ENCODE data around the gene GJA4. TPM values are rescaled to one million over a fixed set of nuclear protein-coding genes. Genes with fewer than 3 reads are reported as not detected.
"Not testable (repeated sequence)": the region's sequence is repeated elsewhere in the genome, so short reads cannot be mapped to it uniquely, and the experiment has no call there.

Gene GJA4
- total RNA-seq, 2 experiments from 2014 or later, result not detected

DNA sequence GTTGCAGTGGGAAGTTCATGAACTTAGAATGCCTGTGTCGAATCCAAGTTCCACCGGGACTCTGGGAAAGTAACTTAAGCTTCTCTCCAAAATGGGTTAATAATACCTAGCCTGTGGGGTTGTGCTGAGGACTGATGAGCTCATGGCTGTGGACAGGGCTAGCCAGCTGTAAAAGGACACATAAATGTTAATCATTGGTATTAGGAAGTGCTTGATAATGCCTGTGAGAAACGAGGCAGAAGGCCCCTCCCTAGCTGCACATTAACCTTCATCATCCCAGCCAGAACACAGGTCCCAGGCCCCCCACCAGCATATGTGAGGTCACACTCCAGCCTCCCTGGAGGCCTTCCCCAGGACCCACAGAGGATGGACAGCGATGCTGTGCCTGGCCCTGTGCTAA lies 34.0 kb upstream of the GJA4 start:
- DNase-seq (no peak), ATAC-seq (ENCODE audit: low read depth) (no peak)
- Mint-ChIP-seq H3K9me3 (no peaks in the 10 kb centered on the region), H3K36me3 (no peaks in the 10 kb centered on the region), H3K4me1 (no peaks in the 10 kb centered on the region), H3K27me3 (no peaks in the 10 kb centered on the region), H3K27ac (no peak overlapping the region), H3K4me3 (no peak overlapping the region)
- POLR2A ChIA-PET, result no interaction called here

DNA sequence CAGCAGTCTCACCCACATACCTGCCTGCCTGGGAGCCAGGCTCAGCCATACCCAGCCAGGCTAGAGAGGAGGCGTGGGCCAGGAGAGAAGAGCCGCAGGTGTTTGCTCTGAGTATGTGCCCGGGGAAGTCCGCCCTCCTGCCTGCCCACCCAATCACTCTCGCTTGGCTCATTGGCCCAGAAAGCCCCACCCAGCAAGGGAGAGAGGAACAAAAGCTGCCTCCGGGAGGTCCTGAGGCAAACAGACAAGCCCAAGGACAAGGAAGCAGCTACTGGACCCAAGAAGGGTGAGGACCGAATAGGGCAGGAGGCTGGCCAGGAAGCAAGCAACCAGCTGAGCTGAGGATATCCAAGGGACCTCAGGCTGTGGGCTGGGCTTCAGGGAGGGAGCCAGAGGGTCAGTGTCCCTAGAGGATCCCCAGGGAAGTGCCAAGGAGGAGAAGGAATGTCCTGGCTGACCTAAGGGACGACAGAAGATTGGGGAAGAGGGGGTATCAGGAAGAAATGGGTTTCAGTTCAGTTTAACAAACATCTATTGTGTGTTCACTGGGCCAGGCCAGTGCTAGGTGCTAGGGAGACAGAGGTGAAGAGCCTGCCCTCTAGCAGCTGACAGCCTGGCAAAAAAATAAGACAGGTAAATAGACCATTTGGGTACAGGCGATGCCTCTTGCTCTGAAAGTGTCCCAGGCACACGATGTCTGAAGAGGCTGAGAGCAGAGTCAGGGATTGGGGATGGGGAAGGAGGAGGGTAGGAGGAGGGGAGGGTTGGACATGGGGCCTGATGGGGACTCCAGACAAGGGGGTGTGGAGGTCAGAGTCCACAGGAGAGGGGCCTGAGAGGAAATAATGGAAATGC lies 33.1 kb upstream of the GJA4 start, which contains the start of gene GJB4:
Gene GJB4 (plus strand): TSS at position 238 of the 855 bp plus-strand sequence. CDS start 1,515 bp downstream, outside the sequence.
- H3K27ac Mint-ChIP-seq, result no peak within 1 kb of the TSS
- ATAC-seq (ENCODE audit: low read depth) (no peak), DNase-seq (no peak)
- POLR2A ChIA-PET, result no interaction called here
- H3K27me3 Mint-ChIP-seq, result no peaks in the 10 kb centered on the region
- no peak within 1 kb of the TSS for H3K4me3 Mint-ChIP-seq
- H3K9me3 Mint-ChIP-seq, result no peaks in the 10 kb centered on the region
- H3K36me3 Mint-ChIP-seq, result no peaks in the 10 kb centered on the region
- H3K4me1 Mint-ChIP-seq, result no peaks in the 10 kb centered on the region

DNA sequence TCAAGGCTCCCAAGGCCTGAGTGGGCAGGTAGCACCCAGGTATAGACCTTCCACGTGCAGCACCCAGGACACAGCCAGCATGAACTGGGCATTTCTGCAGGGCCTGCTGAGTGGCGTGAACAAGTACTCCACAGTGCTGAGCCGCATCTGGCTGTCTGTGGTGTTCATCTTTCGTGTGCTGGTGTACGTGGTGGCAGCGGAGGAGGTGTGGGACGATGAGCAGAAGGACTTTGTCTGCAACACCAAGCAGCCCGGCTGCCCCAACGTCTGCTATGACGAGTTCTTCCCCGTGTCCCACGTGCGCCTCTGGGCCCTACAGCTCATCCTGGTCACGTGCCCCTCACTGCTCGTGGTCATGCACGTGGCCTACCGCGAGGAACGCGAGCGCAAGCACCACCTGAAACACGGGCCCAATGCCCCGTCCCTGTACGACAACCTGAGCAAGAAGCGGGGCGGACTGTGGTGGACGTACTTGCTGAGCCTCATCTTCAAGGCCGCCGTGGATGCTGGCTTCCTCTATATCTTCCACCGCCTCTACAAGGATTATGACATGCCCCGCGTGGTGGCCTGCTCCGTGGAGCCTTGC lies 31.5 kb upstream of the GJA4 start:
- H3K4me3 Mint-ChIP-seq, result no peak overlapping the region
- no peaks in the 10 kb centered on the region for H3K4me1 Mint-ChIP-seq
- H3K36me3 Mint-ChIP-seq, result no peaks in the 10 kb centered on the region
- H3K9me3 Mint-ChIP-seq, result no peaks in the 10 kb centered on the region
- POLR2A ChIA-PET, result no interaction called here
- ATAC-seq (ENCODE audit: low read depth), result no peak
- no peak for DNase-seq
- no peaks in the 10 kb centered on the region for H3K27me3 Mint-ChIP-seq
- no peak overlapping the region for H3K27ac Mint-ChIP-seq

DNA sequence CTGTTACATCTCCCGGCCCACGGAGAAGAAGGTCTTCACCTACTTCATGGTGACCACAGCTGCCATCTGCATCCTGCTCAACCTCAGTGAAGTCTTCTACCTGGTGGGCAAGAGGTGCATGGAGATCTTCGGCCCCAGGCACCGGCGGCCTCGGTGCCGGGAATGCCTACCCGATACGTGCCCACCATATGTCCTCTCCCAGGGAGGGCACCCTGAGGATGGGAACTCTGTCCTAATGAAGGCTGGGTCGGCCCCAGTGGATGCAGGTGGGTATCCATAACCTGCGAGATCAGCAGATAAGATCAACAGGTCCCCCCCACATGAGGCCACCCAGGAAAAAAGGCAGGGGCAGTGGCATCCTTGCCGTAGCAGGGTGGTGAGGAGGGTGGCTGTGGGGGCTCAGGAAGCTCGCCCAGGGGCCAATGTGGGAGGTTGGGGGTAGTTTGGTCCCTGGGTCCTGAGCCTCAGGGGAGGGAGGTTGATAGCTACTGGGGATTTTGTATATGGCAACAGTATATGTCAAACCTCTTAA lies 31.0 kb upstream of the GJA4 start:
- DNase-seq (no peak), ATAC-seq (ENCODE audit: low read depth) (no peak)
- H3K36me3 Mint-ChIP-seq, result no peaks in the 10 kb centered on the region
- H3K9me3 Mint-ChIP-seq, result no peaks in the 10 kb centered on the region
- POLR2A ChIA-PET, result no interaction called here
- H3K27me3 Mint-ChIP-seq, result no peaks in the 10 kb centered on the region
- no peaks in the 10 kb centered on the region for H3K4me1 Mint-ChIP-seq
- H3K4me3 Mint-ChIP-seq, result no peak overlapping the region
- no peak overlapping the region for H3K27ac Mint-ChIP-seq

DNA sequence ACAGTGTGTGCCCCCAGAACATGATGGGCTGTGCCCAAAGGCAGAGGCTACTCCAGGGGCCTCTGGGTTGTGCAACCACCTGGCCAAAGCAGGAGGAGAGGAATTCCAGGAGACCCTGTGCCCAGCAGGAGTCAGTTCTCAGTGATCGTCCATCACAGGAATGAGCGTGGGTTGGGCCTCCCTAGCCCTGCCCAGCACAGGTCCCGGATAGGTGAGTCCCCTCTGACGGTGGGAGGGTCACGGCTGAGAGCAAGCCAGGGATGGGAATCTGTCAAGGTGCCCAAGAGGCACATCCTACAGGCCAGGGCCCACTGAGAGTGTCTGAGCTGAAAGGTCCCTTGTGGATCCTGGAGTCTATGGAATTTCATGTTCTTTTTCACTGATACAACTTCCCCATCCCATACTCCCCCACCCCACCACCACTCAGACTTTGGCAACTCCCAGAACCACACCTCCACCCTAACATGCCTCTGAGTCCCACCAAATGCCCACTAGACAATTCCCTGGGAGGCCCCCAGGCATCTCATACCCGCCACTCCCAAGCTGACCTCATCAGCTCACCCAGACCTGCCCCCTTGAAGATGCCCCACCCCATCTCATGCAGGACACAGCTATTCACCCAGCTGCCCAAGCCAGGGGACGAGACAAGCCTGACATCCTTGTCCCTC lies 30.2 kb upstream of the GJA4 start:
- Mint-ChIP-seq H3K4me3 (no peak overlapping the region), H3K4me1 (no peaks in the 10 kb centered on the region), H3K36me3 (no peaks in the 10 kb centered on the region), H3K27me3 (no peaks in the 10 kb centered on the region), H3K27ac (no peak overlapping the region), H3K9me3 (no peaks in the 10 kb centered on the region)
- no peak for ATAC-seq (ENCODE audit: low read depth)
- POLR2A ChIA-PET, result no interaction called here
- DNase-seq, result no peak

DNA sequence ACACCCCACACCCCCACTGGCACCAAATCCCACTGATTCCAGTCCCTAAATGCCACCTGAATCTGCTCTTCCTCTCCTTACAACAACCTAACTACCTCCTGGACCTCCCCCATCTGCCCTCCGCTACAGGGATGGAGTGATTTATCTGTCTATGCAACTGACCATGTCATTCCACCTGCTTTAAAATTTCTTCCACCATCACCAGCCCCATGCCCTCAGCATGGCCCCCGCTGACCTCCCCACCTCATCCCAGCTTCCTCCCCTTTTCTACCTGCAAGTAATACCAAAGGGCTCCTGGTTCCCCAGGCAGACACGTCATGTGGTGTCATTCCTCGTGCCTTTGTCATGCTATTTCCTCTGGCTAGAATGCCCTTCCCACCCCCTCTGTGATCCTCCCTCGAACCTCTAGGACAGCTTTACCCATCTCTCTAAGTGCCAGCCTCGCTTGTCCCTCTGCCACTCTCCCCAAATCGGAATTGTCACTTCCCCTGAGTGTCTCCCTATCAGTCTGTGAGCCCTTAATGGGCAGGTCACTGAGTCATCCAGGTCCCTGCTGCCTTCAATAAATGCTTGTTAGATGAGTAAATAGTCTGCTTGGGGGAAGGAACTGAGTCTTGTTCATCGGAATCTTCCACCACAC lies 29.5 kb upstream of the GJA4 start:
- Mint-ChIP-seq H3K27ac (no peak overlapping the region), H3K4me1 (no peaks in the 10 kb centered on the region), H3K27me3 (no peaks in the 10 kb centered on the region), H3K9me3 (no peaks in the 10 kb centered on the region), H3K36me3 (no peaks in the 10 kb centered on the region), H3K4me3 (no peak overlapping the region)
- POLR2A ChIA-PET, result no interaction called here
- no peak for ATAC-seq (ENCODE audit: low read depth)
- no peak for DNase-seq

DNA sequence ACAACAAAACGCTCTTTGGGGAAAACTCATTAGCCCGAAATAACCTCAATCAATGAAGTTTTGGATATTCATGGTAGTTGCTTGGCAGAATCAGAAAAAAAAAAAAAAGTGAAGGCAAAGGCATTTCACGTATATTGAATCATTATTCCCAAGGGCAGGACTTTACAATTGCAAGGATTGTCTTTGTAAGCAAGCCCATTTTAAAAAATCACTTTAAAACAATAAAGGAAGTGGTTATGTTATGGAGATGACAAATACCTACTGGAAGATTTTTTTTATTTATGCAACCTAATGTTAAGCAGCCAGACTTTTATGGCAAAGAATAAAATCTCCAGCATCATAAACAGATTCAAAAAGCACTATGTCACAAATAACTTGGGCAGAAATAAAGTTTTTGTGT lies 23.9 kb upstream of the GJA4 start:
- H3K36me3 Mint-ChIP-seq, result no peaks in the 10 kb centered on the region
- POLR2A ChIA-PET, result interaction anchor here (0.6 kb wide), 1 partner anchor 393 kb away, joined by 4 read pairs; no protein-coding TSS in a partner anchor
- DNase-seq, result no peak
- no peak for ATAC-seq (ENCODE audit: low read depth)
- H3K4me1 Mint-ChIP-seq, result no peaks in the 10 kb centered on the region
- H3K4me3 Mint-ChIP-seq, result no peak overlapping the region
- no peaks in the 10 kb centered on the region for H3K27me3 Mint-ChIP-seq
- H3K9me3 Mint-ChIP-seq, result no peaks in the 10 kb centered on the region
- H3K27ac Mint-ChIP-seq, result no peak overlapping the region

DNA sequence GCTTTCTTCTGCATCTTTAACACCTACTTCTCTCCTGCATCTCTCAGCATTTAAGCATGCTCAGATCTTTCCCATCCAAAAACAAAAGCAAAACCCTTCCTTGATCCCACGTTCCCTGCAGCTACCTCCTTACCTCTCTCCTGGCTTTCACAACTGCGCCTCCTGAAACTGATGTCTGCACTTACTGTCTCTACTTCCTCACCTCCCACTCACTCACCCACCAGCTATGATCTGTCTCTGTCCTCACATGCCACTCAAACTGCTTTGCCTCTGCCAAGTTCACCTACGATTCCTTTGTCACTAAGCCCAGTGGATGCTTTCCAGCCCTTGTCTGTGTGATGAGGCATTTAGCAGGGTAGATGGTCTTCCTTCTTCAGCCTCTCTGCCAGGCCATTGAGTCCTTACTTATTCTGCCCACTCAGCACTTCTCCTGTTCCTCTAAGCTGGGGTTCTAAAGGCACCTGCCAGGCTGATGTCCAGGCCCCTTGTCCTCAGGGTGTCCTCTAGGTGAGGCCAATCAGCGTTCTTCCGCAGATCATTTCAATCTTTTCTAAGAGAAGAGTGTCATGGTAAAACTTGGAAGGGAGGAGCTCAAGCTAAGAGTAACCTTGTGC lies 21.8 kb upstream of the GJA4 start:
- ATAC-seq (ENCODE audit: low read depth), result no peak
- Mint-ChIP-seq H3K4me1 (no peaks in the 10 kb centered on the region), H3K27ac (no peak overlapping the region), H3K27me3 (no peaks in the 10 kb centered on the region), H3K36me3 (no peaks in the 10 kb centered on the region), H3K4me3 (no peak overlapping the region), H3K9me3 (no peaks in the 10 kb centered on the region)
- POLR2A ChIA-PET, result no interaction called here
- DNase-seq, result no peak

DNA sequence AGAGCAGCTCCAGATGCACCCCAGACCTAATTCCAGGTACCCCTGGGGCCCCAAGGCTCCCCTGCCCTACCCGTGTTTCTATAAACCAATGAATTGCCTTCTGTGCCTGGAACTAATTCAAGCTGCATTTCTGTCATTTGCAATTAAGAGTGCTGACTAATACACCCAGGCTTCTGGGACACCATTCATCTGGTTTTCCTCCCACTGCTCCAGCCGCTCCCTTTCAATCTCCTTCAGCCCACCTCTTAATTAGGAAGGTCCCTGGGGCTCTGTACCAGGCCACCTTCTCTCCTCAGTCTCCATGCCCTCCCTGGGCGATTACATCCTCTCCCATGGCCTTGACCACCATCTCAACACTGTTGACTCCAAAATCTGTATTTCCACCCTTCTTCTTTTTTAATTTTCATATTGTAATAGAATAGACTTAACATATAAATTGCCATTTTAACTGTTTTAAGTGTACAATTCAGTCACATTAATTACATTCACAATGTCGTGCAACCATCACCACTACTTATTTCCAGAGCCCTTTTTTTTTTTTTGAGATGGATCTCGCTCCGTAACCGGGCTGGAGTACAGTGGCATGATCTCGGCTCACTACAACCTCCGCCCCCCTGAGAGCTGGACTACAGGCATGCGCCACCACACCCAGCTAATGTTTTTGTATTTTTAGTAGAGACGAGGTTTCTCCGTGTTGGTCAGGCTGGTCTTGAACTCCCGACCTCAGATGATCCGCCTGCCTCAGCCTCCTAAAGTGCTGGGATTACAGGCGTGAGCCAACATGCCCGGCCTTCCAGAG lies 21.0 kb upstream of the GJA4 start:
- Mint-ChIP-seq H3K36me3 (no peaks in the 10 kb centered on the region), H3K27ac (no peak overlapping the region), H3K27me3 (no peaks in the 10 kb centered on the region), H3K4me3 (no peak overlapping the region), H3K9me3 (no peaks in the 10 kb centered on the region), H3K4me1 (no peaks in the 10 kb centered on the region)
- POLR2A ChIA-PET, result no interaction called here
- DNase-seq (no peak), ATAC-seq (ENCODE audit: low read depth) (no peak)

DNA sequence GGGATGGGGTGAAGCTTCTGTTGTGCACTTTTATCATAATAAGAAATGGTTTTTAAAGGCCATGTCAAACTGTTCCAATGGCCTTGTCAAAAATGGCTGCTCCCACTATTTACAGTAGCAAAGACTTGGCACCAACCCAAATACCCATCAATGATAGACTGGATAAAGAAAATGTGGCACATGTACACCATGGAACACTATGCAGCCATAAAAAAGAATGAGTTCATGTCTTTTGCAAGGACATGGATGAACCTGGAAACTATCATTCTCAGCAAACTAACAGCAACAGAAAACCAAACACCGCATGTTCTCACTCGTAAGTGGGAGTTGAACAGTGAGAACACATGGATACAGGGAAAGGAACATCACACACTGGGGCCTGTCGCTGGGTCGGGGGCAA lies 19.7 kb upstream of the GJA4 start:
- H3K27me3 Mint-ChIP-seq; H3K9me3 Mint-ChIP-seq; DNase-seq; H3K36me3 Mint-ChIP-seq; H3K27ac Mint-ChIP-seq; H3K4me1 Mint-ChIP-seq; H3K4me3 Mint-ChIP-seq; ATAC-seq (ENCODE audit: low read depth); POLR2A ChIA-PET: not testable (repeated sequence)

DNA sequence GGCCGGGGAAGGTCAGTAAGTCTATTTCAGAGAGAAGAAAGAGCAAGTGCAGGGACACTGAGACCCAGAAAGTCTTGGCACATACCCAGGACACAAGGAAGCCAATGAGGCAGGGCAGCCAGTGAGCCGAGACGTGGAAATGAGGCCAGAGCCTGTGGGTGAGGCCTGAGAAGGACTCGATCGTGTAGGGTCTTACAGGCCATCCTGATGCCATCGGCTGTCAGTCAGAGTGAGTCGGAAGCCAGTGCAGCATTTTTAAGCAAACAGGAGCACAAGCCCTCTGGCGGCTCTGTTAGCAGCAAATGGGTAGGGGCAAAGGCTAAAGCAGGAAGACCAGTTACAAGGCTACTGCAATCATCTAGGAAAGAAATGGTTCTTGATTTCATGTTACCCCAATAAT lies 17.8 kb upstream of the GJA4 start:
- Mint-ChIP-seq H3K9me3 (no peaks in the 10 kb centered on the region), H3K4me3 (no peak overlapping the region), H3K36me3 (no peaks in the 10 kb centered on the region), H3K27me3 (peaks cover 15% of the 10 kb centered on the region), H3K27ac (no peak overlapping the region), H3K4me1 (no peaks in the 10 kb centered on the region)
- POLR2A ChIA-PET, result no interaction called here
- ATAC-seq (ENCODE audit: low read depth) (no peak), DNase-seq (no peak)

DNA sequence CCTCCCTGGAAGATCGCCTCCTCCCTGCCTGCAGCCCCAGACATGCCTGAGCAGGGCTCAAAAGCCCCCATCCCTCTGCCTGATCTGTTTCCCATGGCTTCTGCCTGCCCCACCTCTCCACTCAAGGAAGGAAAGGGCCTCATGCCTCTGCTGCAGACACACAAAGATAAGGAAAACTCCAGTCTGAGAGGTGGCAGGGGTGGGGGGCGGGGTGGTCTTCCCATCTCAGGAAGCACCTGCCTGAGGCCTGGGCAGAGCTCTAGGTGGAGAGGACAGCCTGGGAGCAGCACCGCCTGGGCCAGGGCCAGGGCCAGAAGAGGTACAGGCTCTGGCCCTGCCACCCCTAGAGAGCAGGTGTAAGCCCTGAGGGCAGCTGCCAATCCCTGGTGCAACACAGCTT lies 15.9 kb upstream of the GJA4 start:
- no peak overlapping the region for H3K4me3 Mint-ChIP-seq
- H3K9me3 Mint-ChIP-seq, result no peaks in the 10 kb centered on the region
- H3K36me3 Mint-ChIP-seq, result no peaks in the 10 kb centered on the region
- peaks cover 24% of the 10 kb centered on the region for H3K27me3 Mint-ChIP-seq
- no peaks in the 10 kb centered on the region for H3K4me1 Mint-ChIP-seq
- POLR2A ChIA-PET, result no interaction called here
- DNase-seq (no peak), ATAC-seq (ENCODE audit: low read depth) (no peak)
- no peak overlapping the region for H3K27ac Mint-ChIP-seq
